CD4-positive, alpha-beta T cell (primary cell): Measurements from ENCODE around the gene FRA10AC1. TPM values are rescaled to one million over a fixed set of nuclear protein-coding genes. Genes with fewer than 3 reads are reported as not detected.
A peak's percentile ranks its signal among the peaks of the same experiment; 100 is the strongest.

Source experiments
- ATAC-seq: fragments of 200-7000 bp; cut with Tn5 transposase; one replicate; pipeline ENCODE4 v1.10.0; 2022; ENCODE audit warnings: mild to moderate bottlenecking; ENCODE audit not compliant: poor library complexity
- CTCF ChIA-PET: fragments of 350-600 bp; sonication (Branson Sonifier 250); formaldehyde crosslinking; loops from one replicate; lab custom pipeline; 2021; ENCODE audit warnings: antibody characterized with exemption, inconsistent platforms; lab: Charles Lee
- POLR2A ChIA-PET: fragments of 350-600 bp; sonication (Branson Sonifier 250); formaldehyde crosslinking; loops from one replicate; lab custom pipeline; 2021; ENCODE audit warnings: antibody characterized with exemption, inconsistent platforms; lab: Charles Lee
- DNase-seq, 14 experiments: peaks; one replicate each; pipeline ENCODE4 v3.0.0-alpha.2; 2013 to 2020; ENCODE audit warnings: mixed read lengths in 2 of 14
- H3K27ac ChIP-seq, 2 donors: one replicate each; pipeline versions ENCODE4 v1.5.1 to v1.7.0; 2013; ENCODE audit warnings: low read length in 2 of 2, low read depth in 1 of 2, mild to moderate bottlenecking in 1 of 2
- H3K27me3 ChIP-seq, 2 experiments: 1 replicate in 1 of 2; 2 replicates in 1 of 2; pipeline versions ENCODE4 v1.6.1 to v1.7.0; 2013; ENCODE audit warnings: low read length in 2 of 2, control low read depth in 1 of 2, mild to moderate bottlenecking in 1 of 2, moderate library complexity in 1 of 2; ENCODE audit not compliant: insufficient read depth in 2 of 2, control insufficient read depth in 1 of 2
- H3K36me3 ChIP-seq: one replicate; pipeline ENCODE4 v1.6.1; 2013; ENCODE audit warnings: low read length, control low read depth; ENCODE audit not compliant: insufficient read depth
- H3K4me1 ChIP-seq: one replicate; pipeline ENCODE4 v1.6.1; 2013; ENCODE audit warnings: low read length, control low read depth; ENCODE audit not compliant: insufficient read depth
- H3K4me3 ChIP-seq: one replicate; pipeline ENCODE4 v1.5.1; 2013; ENCODE audit warnings: mild to moderate bottlenecking, low read length, moderate library complexity
- H3K9me3 ChIP-seq, 2 experiments: 1 replicate in 1 of 2; 2 replicates in 1 of 2; pipeline versions ENCODE4 v1.6.1 to v1.7.0; 2013; ENCODE audit warnings: low read length in 2 of 2, mild to moderate bottlenecking in 2 of 2, control low read depth in 1 of 2, moderate library complexity in 1 of 2; ENCODE audit not compliant: control insufficient read depth in 1 of 2, insufficient read depth in 1 of 2
- H3K27ac Mint-ChIP-seq: one replicate; pipeline ENCODE4 v1.8.0; 2020; ENCODE audit warnings: mixed read lengths
- H3K27me3 Mint-ChIP-seq: one replicate; pipeline ENCODE4 v1.8.0; 2021; ENCODE audit warnings: mixed read lengths
- H3K36me3 Mint-ChIP-seq: one replicate; pipeline ENCODE4 v1.8.0; 2021; ENCODE audit warnings: low read depth, mixed read lengths
- H3K4me1 Mint-ChIP-seq: one replicate; pipeline ENCODE4 v1.8.0; 2021; ENCODE audit warnings: low read depth, mixed read lengths
- H3K4me3 Mint-ChIP-seq: one replicate; pipeline ENCODE4 v1.8.0; 2020; ENCODE audit warnings: mild to moderate bottlenecking, mixed read lengths
- H3K9me3 Mint-ChIP-seq: one replicate; pipeline ENCODE4 v1.8.0; 2020; ENCODE audit warnings: mixed read lengths
- intact Hi-C, 2 experiments: fragments of 100-400 bp; cut with DNase I in 1 of 2; cut with micrococcal nuclease in 1 of 2; formaldehyde crosslinking; loops; one replicate each; pipeline versions ENCODE4 v1.15.1 to v1.9.0; 2023 to 2025; cut with DNase I, micrococcal nuclease
- total RNA-seq, 174 experiments: library from RNA in 2 of 174; stranded (reverse) in 2 of 174; gene quantifications; one replicate each; pipeline ENCODE4 v1.2.3 and lab custom pipeline; 2021 to 2026
- TF ChIP-seq, protein P1 (sequence below): fragments of 200-600 bp; IDR thresholded peaks from one replicate; pipeline ENCODE4 v1.8.0; 2022; ENCODE audit warnings: antibody characterized with exemption, mild to moderate bottlenecking

The FRA10AC1 gene
- total RNA-seq, 2 experiments from 2014 or later: 10.0 to 10.3 TPM

DNA sequence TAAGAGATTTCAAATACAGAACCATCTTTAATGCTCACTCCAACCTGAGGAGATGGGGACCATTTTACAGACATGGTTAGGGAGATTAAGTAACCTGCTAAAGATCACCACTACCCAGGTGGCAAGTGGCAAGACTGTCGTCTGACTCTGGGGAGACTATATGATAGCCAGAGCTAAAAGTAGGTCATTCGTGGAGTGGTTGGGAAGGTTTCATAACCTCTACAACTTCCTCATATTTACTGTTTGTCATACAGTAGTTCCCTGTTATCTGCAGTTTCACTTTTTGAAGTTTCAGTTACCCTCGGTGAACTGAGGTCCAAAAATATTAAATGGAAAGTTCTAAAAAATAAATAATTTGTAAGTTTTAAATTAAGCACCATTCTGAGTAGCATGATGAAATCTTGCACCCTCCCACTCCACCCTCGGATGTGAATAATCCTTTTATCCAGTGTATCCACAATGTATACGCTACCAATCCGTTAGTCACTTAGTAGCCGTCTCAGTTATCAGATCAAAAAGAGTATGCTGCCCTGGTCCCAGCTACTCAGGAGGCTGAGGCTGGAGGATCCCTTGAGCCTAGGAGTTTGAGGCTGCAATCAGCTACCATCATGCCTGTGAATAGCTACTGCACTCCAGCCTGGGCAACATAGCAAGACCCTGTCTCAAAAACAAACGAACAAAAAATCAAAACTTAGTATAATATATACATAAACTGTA, 40.4 kb upstream of the FRA10AC1 start:
- H3K4me3 ChIP-seq: no peak overlapping the region
- H3K4me1 Mint-ChIP-seq: no peaks in the 10 kb centered on the region
- H3K27ac Mint-ChIP-seq: no peak overlapping the region
- CTCF ChIA-PET: no interaction called here
- peaks cover 3 to 8% of the 10 kb centered on the region in 2 experiments for H3K27me3 ChIP-seq
- H3K9me3 Mint-ChIP-seq: no peaks in the 10 kb centered on the region
- H3K36me3 Mint-ChIP-seq: no peaks in the 10 kb centered on the region
- DNase-seq (peak in 3 of 14 experiments; percentile 11 to 32 (median 26)), ATAC-seq (no peak)
- POLR2A ChIA-PET: no interaction called here
- H3K27me3 Mint-ChIP-seq: peaks cover 11% of the 10 kb centered on the region
- no peaks in the 10 kb centered on the region for H3K4me1 ChIP-seq
- H3K36me3 ChIP-seq: no peaks in the 10 kb centered on the region
- TF ChIP-seq, protein P1, sequence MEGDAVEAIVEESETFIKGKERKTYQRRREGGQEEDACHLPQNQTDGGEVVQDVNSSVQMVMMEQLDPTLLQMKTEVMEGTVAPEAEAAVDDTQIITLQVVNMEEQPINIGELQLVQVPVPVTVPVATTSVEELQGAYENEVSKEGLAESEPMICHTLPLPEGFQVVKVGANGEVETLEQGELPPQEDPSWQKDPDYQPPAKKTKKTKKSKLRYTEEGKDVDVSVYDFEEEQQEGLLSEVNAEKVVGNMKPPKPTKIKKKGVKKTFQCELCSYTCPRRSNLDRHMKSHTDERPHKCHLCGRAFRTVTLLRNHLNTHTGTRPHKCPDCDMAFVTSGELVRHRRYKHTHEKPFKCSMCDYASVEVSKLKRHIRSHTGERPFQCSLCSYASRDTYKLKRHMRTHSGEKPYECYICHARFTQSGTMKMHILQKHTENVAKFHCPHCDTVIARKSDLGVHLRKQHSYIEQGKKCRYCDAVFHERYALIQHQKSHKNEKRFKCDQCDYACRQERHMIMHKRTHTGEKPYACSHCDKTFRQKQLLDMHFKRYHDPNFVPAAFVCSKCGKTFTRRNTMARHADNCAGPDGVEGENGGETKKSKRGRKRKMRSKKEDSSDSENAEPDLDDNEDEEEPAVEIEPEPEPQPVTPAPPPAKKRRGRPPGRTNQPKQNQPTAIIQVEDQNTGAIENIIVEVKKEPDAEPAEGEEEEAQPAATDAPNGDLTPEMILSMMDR: no peak
- no peak overlapping the region for H3K4me3 Mint-ChIP-seq
- intact Hi-C loops: no loop called here
- no peak overlapping the region for H3K27ac ChIP-seq
- no peaks in the 10 kb centered on the region for H3K9me3 ChIP-seq

- no peaks in the 10 kb centered on the region for H3K36me3 ChIP-seq
- no peak overlapping the region for H3K27ac Mint-ChIP-seq
Observed at GRCh38 chr10:93741367-93741766, 39.0 kb upstream of the FRA10AC1 start.

DNA sequence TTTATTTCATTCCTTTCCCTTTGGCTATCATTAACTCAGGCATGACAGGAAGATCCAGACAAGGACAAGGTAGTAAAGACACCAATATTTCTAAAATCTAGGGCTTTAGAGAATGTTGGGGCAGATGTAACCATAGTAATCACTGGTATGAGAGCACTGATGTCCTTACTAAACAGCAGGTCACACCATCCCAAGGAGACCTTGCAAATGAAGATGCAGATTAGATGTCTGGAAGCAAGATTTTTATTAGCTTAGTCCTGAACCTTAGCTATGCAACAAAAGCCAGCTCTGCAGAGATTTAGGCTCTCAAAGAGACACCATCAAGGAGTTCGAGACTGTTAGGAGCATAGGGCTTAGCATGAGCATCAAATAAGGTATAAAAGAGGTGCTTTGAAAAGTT, 23.6 kb upstream of the FRA10AC1 start:
- ChIA-PET POLR2A (no interaction called here), CTCF (no interaction called here)
- no peak overlapping the region for H3K4me3 Mint-ChIP-seq
- DNase-seq (no peak), ATAC-seq (no peak)
- intact Hi-C loops: no loop called here
- no peaks in the 10 kb centered on the region for H3K9me3 ChIP-seq
- TF ChIP-seq, protein P1: no peak
- H3K27ac Mint-ChIP-seq: no peak overlapping the region
- H3K4me3 ChIP-seq: no peak overlapping the region
- no peaks in the 10 kb centered on the region for H3K4me1 Mint-ChIP-seq
- H3K4me1 ChIP-seq: no peaks in the 10 kb centered on the region
- peaks cover 16 to 29% of the 10 kb centered on the region in 2 experiments for H3K27me3 ChIP-seq
- no peak overlapping the region for H3K27ac ChIP-seq
- H3K36me3 ChIP-seq: no peaks in the 10 kb centered on the region
- H3K27me3 Mint-ChIP-seq: peaks cover 61% of the 10 kb centered on the region
- H3K9me3 Mint-ChIP-seq: no peaks in the 10 kb centered on the region
- H3K36me3 Mint-ChIP-seq: no peaks in the 10 kb centered on the region

More at GRCh38 chr10:93741367-93741766, 39.0 kb upstream of the FRA10AC1 start:
- DNase-seq: no peak
- H3K4me3 Mint-ChIP-seq: no peak overlapping the region
- intact Hi-C loops: loop anchor here in 1 of 2 experiments (2.0 kb wide), 1 partner anchor 73 kb away; no protein-coding TSS in a partner anchor
- POLR2A ChIA-PET: no interaction called here
- H3K4me1 Mint-ChIP-seq: no peaks in the 10 kb centered on the region
- Histone ChIP-seq H3K4me3 (no peak overlapping the region), H3K27ac (no peak overlapping the region), H3K9me3 (no peaks in the 10 kb centered on the region), H3K27me3 (peaks cover 3 to 8% of the 10 kb centered on the region in 2 experiments), H3K4me1 (no peaks in the 10 kb centered on the region)
- no peak for ATAC-seq
- H3K27me3 Mint-ChIP-seq: peaks cover 17% of the 10 kb centered on the region
- H3K9me3 Mint-ChIP-seq: no peaks in the 10 kb centered on the region
- no peaks in the 10 kb centered on the region for H3K36me3 Mint-ChIP-seq
- TF ChIP-seq, protein P1: no peak
- CTCF ChIA-PET: no interaction called here
